Prostate gland (tissue), 2 donors: ENCODE data around the gene ADD3. TPM values are rescaled to one million over a fixed set of nuclear protein-coding genes. Genes with fewer than 3 reads are reported as not detected.

Experiments used
- DNase-seq: peaks from one replicate; pipeline ENCODE4 v3.0.0-alpha.2; 2019; ENCODE audit warnings: low spot score
- H3K27ac ChIP-seq, 2 donors: fragments of 200-600 bp; sonication (generic); 2 replicates each; pipeline ENCODE4 v1.5.1; 2017 to 2019
- H3K27me3 ChIP-seq: fragments of 200-600 bp; sonication (generic); replicated peaks from 2 replicates; pipeline ENCODE4 v1.5.1; 2019; ENCODE audit not compliant: insufficient read depth
- H3K36me3 ChIP-seq, 2 donors: fragments of 200-600 bp; sonication (generic); 1 replicate in 1 of 2; 2 replicates in 1 of 2; pipeline versions ENCODE4 v1.5.1 to v1.8.1; 2017 to 2019
- H3K4me1 ChIP-seq: fragments of 200-600 bp; sonication (generic); replicated peaks from 2 replicates; pipeline ENCODE4 v1.5.1; 2019
- H3K4me3 ChIP-seq, 2 donors: fragments of 200-600 bp; sonication (generic); 2 replicates each; pipeline ENCODE4 v1.5.1; 2017 to 2019
- H3K9me3 ChIP-seq: fragments of 200-600 bp; sonication (generic); 2 replicates; pipeline ENCODE4 v1.5.1; 2017
- CTCF ChIP-seq, 4 experiments: fragments of 200-600 bp in 2 of 4; fragments of 450-650 bp in 2 of 4; sonication (generic) in 2 of 4; IDR thresholded peaks; 1 replicate in 3 of 4; 2 replicates in 1 of 4; pipeline ENCODE4 v1.5.1; 2016 to 2019; ENCODE audit warnings: antibody characterized with exemption in 4 of 4, mild to moderate bottlenecking in 2 of 4, moderate library complexity in 2 of 4
- POLR2A ChIP-seq: fragments of 450-650 bp; IDR thresholded peaks from one replicate; pipeline ENCODE4 v1.6.1; 2016; ENCODE audit warnings: antibody characterized with exemption, mild to moderate bottlenecking
- POLR2AphosphoS5 ChIP-seq: sonication (generic); formaldehyde crosslinking; IDR thresholded peaks from one replicate; pipeline ENCODE4 v1.6.1; 2017; ENCODE audit warnings: antibody characterized with exemption
- WGBS: methylation state at CpG from one replicate; pipeline ENCODE4 v1.1.5; 2018; 5-methylcytosine and 5-hydroxymethylcytosine counted together
- intact Hi-C: fragments of 100-400 bp; cut with DNase I; formaldehyde crosslinking; loops from one replicate; pipeline ENCODE4 v1.14.2; 2022
- total RNA-seq, 2 donors: library from RNA; depleted of rRNA; stranded (reverse); fragments of >200 nt; gene quantifications; one replicate each; pipeline ENCODE4 v1.1.0, GENCODE V29; 2016

The ADD3 gene
- total RNA-seq, 2 donors from 2014 or later, result 76.4 to 127 TPM

GRCh38 chr10:109961174-109962001 lies 46.4 kb upstream of the ADD3 start:
- no peaks in the 10 kb centered on the region for H3K36me3 ChIP-seq
- no peak overlapping the region for H3K27ac ChIP-seq
- no peak for TF ChIP-seq POLR2A
- TF ChIP-seq POLR2AphosphoS5, result no peak
- TF ChIP-seq CTCF (IDR thresholded peaks at IDR 0.05), result no peak
- no peaks in the 10 kb centered on the region for H3K27me3 ChIP-seq
- no peaks in the 10 kb centered on the region for H3K9me3 ChIP-seq
- no peaks in the 10 kb centered on the region for H3K4me1 ChIP-seq
- intact Hi-C loops, result no loop called here
- no peak for DNase-seq
- no peak overlapping the region for H3K4me3 ChIP-seq
- WGBS, result 61% methylated on average over 5 of the region's 5 CpGs

GRCh38 chr10:109962247-109962646 lies 45.5 kb upstream of the ADD3 start:
- no peak for TF ChIP-seq CTCF (IDR thresholded peaks at IDR 0.05)
- TF ChIP-seq POLR2A, result no peak
- no peak for TF ChIP-seq POLR2AphosphoS5
- Histone ChIP-seq H3K36me3 (no peaks in the 10 kb centered on the region), H3K4me1 (no peaks in the 10 kb centered on the region), H3K9me3 (no peaks in the 10 kb centered on the region), H3K27ac (no peak overlapping the region), H3K4me3 (no peak overlapping the region), H3K27me3 (no peaks in the 10 kb centered on the region)
- intact Hi-C loops, result no loop called here
- DNase-seq, result no peak
- 100% methylated on average over 1 of the region's 1 CpG for WGBS

- no peak overlapping the region for H3K27ac ChIP-seq
- H3K4me1 ChIP-seq, result peaks cover 5% of the 10 kb centered on the region
- WGBS, result 66% methylated on average over 5 of the region's 5 CpGs
- no peak for DNase-seq
- no peak overlapping the region for H3K4me3 ChIP-seq
- H3K27me3 ChIP-seq, result no peaks in the 10 kb centered on the region
- no peak for TF ChIP-seq POLR2AphosphoS5
- no peak for TF ChIP-seq CTCF (IDR thresholded peaks at IDR 0.05)
- H3K9me3 ChIP-seq, result no peaks in the 10 kb centered on the region
- intact Hi-C loops, result no loop called here
- no peaks in the 10 kb centered on the region for H3K36me3 ChIP-seq
These were observed 44.3 kb upstream of the ADD3 start for GRCh38 chr10:109963439-109963838.

- TF ChIP-seq POLR2AphosphoS5 (no peak), POLR2A (no peak), CTCF (IDR thresholded peaks at IDR 0.05) (no peak)
- H3K9me3 ChIP-seq, result no peaks in the 10 kb centered on the region
- H3K4me1 ChIP-seq, result peaks cover 5% of the 10 kb centered on the region
- no peak for DNase-seq
- no peak overlapping the region for H3K4me3 ChIP-seq
- H3K27me3 ChIP-seq, result no peaks in the 10 kb centered on the region
- no peaks in the 10 kb centered on the region for H3K36me3 ChIP-seq
- WGBS, result 88% methylated on average over 10 of the region's 10 CpGs
- intact Hi-C loops, result no loop called here
- no peak overlapping the region for H3K27ac ChIP-seq
These were observed 43.5 kb upstream of the ADD3 start for GRCh38 chr10:109964318-109964717.
